Daoy (cell line): ENCODE results near the gene TBXAS1. TPM values are rescaled to one million over a fixed set of nuclear protein-coding genes. Genes with fewer than 3 reads are reported as not detected.
A peak's percentile ranks its signal among the peaks of the same experiment; 100 is the strongest.

Experiments
- DNase-seq: peaks from one replicate; pipeline ENCODE4 v3.0.0-alpha.2; 2015; ENCODE audit warnings: low read depth
- total RNA-seq: library from RNA; depleted of rRNA; stranded (reverse); fragments of >200 nt; shearing (Covaris generic); gene quantifications from 2 replicates; pipeline ENCODE4 v1.2.3, GENCODE V29; 2014

Gene TBXAS1
- total RNA-seq, 1 experiment from 2014 or later: 6.3 TPM

DNA sequence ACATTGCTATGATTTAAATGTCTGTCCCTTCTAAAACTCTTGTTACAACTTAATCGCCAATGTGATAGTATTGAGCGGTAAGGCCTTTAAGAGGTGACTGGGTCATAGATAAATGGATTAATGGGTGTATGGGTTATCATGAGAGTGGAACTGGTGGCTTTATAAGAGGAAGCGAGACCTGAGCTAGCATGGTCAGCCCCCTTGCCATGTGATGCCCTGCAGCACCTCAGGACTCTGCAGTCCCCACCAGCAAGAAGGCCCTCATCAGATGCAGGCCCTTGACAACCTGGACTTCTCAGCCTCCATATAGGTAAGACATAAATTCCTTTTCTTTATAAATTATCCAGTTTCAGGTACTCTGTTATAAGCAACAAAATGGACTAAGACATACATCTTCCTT, 218.1 kb downstream of the TBXAS1 start:
- DNase-seq: no peak

GRCh38 chr7:140048138-140048537, 219.1 kb downstream of the TBXAS1 start:
- DNase-seq: no peak

- DNase-seq: no peak
These were observed 219.9 kb downstream of the TBXAS1 start for GRCh38 chr7:140048989-140049338.

DNA sequence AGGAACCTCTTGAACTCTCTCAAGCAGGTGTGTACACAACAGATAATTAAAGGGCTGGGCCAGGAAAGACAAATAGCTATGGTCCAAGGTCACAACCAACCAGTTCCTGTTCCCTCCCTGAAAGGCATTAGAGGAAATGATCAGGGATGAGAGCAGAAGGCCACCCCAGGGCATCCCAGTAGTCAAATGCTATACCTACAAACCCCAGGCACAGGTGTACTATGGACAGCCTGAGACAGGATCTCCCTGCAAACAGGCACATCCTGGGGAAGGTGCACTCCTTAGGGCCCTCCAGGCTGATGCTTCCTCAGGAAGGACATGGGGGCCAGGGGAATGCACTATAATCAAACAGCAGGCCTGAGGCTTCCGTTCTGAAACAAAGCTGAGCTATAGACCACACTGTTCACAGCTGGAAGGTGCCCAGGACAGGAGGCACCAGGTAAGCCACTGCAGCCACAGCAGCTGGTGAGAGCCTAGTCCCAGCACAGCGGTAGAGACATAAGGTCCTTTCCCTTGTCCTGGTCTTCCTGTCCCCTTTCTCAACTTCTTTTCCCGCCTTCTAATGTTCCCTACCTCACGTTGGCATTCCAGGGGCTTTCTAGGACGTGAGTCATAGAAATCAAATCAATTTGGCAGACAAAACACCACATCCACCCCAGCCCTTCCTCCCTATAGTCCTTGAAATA, 220.4 kb downstream of the TBXAS1 start:
- DNase-seq: peak; percentile 56

- no peak for DNase-seq
These were observed 221.0 kb downstream of the TBXAS1 start for GRCh38 chr7:140050100-140050499.

DNA sequence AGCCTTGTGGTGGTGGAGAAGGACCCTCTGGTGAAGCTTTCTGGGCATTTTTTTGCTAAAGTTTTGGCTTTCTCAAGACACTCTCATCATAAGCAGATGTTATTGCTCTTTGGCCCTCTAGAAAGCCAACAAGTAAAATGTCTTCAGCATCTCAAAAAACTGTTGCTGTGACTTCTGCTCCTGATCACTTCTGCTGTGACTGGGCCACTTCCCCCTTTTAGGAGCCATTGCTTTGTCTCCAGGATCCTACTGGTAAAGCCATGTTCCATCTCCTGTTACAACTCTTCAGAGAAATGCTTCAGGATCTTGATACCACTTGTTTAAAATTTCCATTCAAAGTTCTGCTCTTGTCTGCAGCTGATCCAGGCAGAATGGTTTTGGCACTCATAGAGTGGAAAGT, 222.8 kb downstream of the TBXAS1 start:
- no peak for DNase-seq

- no peak for DNase-seq
These were observed 224.9 kb downstream of the TBXAS1 start for GRCh38 chr7:140053812-140054539.

DNA sequence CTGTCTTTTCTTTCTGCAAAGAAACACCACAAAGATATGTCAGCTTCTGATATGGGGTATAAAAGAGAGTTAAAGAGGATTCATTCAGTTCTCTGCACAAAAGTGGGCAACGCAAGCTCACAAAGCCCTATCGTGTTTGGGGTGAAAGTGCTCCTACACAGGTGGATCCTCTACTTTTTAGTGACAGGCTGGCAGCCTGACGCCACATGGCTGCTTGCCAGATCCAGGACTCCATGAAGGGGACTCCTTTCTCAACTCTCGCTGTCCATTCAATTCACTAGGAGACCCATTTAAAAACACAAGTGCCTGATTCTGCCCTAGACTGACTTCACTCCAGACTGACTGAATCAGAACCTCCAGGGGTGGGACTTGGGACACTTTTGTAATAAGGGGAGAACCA, 225.7 kb downstream of the TBXAS1 start:
- no peak for DNase-seq

DNA sequence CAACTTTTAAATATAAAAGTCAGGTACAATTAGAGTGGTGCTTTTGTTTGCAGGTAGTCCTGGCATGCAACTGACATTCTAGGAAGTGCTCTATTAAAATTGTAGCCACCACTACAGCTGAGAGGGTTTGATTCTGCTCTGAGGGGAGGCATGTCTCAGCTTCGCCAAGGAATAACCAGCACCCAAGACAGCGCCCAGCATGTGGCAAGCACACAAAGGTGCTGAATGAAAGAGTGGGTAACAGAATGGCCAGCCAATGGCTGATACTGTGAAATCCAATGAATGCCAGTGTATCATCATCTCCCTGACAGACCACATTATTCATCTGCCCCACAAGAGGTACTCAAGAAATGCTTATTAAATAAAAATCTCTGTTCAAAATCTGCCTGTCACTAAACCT, 226.8 kb downstream of the TBXAS1 start:
- no peak for DNase-seq

GRCh38 chr7:140056431-140057142, 227.5 kb downstream of the TBXAS1 start:
- no peak for DNase-seq

- DNase-seq: no peak
These were observed 228.1 kb downstream of the TBXAS1 start for GRCh38 chr7:140057143-140057535.

- no peak for DNase-seq
These were observed 229.5 kb downstream of the TBXAS1 start for GRCh38 chr7:140058517-140058916.

DNA sequence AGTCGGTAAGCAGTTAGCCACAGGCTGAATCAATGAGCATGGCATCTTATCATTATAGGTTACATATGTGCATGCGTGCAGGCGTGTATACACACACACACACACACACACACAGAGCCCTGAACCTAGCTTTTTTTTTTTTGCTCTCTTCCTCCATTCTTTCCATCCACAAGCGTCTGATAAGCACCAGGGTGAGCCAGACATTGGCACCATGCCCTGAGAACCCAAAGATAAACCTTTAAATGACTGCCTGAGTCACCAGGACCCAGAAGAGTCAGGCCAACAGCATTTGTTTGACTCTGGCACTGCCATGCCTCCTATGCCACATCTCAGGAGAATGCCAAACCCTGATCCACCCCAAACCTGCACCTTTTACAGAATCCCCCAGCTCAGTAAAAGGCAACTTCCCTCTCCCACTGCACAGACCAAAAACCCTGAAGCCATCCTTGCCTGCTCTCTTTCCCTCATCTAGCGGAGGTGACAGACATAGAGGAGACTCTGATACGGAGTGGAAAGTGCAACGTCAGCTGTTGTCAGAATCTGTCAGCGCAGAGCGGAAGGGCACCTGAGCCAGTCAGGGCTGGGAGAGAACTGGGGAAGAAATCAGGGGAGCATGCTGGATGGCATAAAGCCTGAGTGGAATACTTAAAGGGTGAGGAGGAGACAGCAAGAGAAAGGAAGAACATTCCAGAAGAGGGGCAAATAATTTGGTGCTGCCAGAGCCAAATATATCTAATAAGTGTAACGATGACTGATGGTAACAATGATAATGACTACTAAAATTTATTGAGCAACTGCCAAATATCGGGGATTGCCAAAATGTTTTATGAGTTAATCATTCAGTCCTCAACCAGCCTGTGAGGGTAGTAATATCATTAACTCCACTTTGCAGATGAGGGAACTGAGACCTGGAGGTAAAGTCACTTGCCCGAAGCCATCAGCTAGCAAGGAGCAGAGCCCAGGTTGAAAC, 230.5 kb downstream of the TBXAS1 start:
- DNase-seq: peak; percentile 95

GRCh38 chr7:140060243-140060630, 231.2 kb downstream of the TBXAS1 start:
- DNase-seq: peak; percentile 25

DNA sequence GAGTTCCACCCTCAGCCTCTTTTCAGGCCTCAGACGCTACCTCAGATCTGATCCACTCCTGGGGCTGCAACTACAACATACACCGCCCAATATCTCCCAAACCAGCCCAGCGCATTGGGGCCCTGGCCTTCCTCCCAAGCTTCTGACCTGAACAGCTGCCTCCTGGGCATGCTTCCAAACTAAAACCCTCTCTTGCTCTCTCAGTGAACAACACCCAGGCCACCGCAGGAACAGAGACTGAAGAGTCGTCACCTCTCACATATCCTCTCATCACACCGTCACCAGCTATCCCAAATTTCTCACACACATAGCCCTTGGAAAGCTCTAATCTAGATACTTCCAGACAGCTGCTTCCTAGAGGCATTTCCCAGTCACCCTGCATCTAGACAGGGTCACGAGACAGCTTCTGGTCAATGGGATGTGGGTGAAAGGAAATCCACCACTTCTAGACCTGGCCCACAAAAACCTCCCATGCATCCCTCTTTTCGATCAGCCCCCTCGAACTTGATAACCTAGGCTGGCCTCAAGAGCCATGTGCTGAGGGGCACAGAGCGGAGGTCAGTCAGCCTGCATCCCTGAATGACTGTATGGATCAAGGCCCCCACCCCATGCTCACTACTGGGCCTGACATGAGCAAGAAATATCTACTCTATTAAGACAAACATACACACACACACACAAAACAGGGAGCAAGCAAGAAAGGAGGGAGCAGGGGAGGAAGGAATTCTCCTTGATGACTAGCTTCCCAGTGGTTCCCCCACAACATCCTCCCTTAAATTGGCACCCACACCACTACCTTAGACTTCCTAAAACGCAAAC, 231.9 kb downstream of the TBXAS1 start:
- DNase-seq: peak; percentile 42

GRCh38 chr7:140061607-140061930, 232.5 kb downstream of the TBXAS1 start:
- no peak for DNase-seq

DNA sequence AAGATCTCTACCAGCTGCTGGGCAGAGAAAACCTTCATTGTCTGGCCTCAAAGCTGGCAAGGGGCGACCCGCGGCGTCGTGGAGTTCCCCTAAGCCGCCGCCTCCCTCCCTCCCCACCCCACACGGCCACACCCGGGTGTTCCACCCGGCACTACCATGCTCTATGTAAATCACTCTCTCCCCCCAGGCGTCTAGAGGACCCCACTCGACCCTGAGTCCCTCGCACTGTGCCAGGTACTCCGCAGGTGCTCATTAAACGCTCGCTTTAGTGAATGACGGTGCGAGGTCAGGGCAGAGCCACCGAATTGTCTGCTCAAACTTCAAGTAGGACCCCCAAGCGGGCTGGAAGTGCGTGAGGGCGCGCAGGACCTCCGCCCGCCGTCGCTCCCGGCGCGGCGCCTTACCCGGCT, 233.1 kb downstream of the TBXAS1 start:
- DNase-seq: peak; percentile 33

DNA sequence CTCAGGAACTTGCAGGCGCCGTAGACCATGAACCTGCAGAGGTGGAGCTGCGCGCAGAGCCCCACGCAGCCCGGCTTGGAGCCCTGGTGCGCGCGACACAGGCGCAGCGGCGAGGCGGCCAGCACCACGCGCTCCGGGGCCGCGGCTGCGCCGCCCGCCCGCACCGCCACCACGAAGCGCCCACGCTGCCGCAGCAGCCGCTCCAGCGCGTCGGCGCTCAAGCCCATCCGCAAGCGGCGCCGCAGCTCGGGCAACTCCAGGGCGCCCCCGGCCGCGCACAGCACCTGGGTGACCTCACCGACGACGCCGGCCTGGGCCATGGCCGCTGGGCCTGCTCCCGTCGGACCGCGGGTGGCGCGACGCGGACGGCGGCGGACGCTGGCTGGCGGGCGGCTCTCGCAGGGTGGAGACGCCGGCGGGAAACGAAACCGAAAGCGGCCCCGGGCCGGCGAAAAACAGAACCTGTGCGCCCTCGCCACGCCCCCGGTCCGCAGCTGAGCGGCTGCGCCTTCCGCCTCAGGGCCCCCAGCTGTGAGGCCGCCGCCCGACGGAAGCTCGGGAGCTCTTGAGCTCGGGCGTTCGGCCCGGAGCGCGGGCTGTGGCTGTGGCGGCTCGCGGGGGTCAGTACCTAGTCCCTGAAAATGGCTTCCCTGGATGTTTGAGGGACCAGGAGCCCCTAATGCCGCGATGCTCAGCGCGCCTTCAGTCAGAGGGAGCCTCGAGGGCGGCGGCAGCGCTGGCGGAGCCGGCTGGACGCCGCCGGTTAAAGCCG, 233.7 kb downstream of the TBXAS1 start, which contains the start of gene PARP12:
Gene PARP12 (minus strand): TSS at position 424 of the 772 bp plus-strand sequence. CDS start 104 bp downstream, at position 320.
- DNase-seq: peak; percentile 92

GRCh38 chr7:140067052-140067451, 238.0 kb downstream of the TBXAS1 start:
- no peak for DNase-seq

- DNase-seq: no peak
These were observed 239.0 kb downstream of the TBXAS1 start for GRCh38 chr7:140068033-140068432.
